Type B pancreatic cell (in vitro differentiated cells): ENCODE measurements around the gene SHLD2. TPM values are rescaled to one million over a fixed set of nuclear protein-coding genes. Genes with fewer than 3 reads are reported as not detected.
A peak's percentile ranks its signal among the peaks of the same experiment; 100 is the strongest.
"Not testable (repeated sequence)": the region's sequence is repeated elsewhere in the genome, so short reads cannot be mapped to it uniquely, and the experiment has no call there.

ENCODE experiments used
- DNase-seq: peaks from one replicate; pipeline ENCODE4 v3.0.0; 2021; ENCODE audit warnings: mixed read lengths; ENCODE audit not compliant: unreplicated experiment; ENCODE audit errors: extremely low spot score
- H3K27ac Mint-ChIP-seq: 2 replicates; pipeline ENCODE4 v1.8.0; 2021; ENCODE audit warnings: mild to moderate bottlenecking, mixed read lengths
- H3K27me3 Mint-ChIP-seq: 2 replicates; pipeline ENCODE4 v1.8.0; 2021; ENCODE audit warnings: mixed read lengths
- H3K36me3 Mint-ChIP-seq: 2 replicates; pipeline ENCODE4 v1.8.0; 2021; ENCODE audit warnings: mixed read lengths
- H3K4me1 Mint-ChIP-seq: one replicate; pipeline ENCODE4 v1.8.0; 2021; ENCODE audit warnings: mixed read lengths; ENCODE audit not compliant: unreplicated experiment
- H3K4me3 Mint-ChIP-seq: 2 replicates; pipeline ENCODE4 v1.8.0; 2021; ENCODE audit warnings: mild to moderate bottlenecking, mixed read lengths
- H3K9me3 Mint-ChIP-seq: 2 replicates; pipeline ENCODE4 v1.8.0; 2021; ENCODE audit warnings: mixed read lengths
- CTCF ChIP-seq: fragments of 200-600 bp; sonication (generic); conservative IDR thresholded peaks from 2 replicates; pipeline ENCODE4 v1.5.0; 2021; ENCODE audit warnings: antibody characterized with exemption, mild to moderate bottlenecking
- total RNA-seq: library from RNA; stranded (reverse); gene quantifications from 2 replicates; pipeline ENCODE4 v1.2.1, GENCODE V29; 2021; ENCODE audit warnings: low replicate concordance

Gene SHLD2
- total RNA-seq, 1 donor from 2014 or later, result 24.9 TPM

GRCh38 chr10:87066865-87067264 lies 28.1 kb upstream of the SHLD2 start:
- no peak for TF ChIP-seq CTCF
- Mint-ChIP-seq H3K36me3 (peaks cover 50% of the 10 kb centered on the region), H3K4me1 (no peaks in the 10 kb centered on the region), H3K4me3 (no peak overlapping the region), H3K27ac (no peak overlapping the region), H3K27me3 (no peaks in the 10 kb centered on the region), H3K9me3 (no peaks in the 10 kb centered on the region)
- no peak for DNase-seq

GRCh38 chr10:87068281-87068680 lies 26.7 kb upstream of the SHLD2 start:
- Mint-ChIP-seq H3K27ac (no peak overlapping the region), H3K4me3 (no peak overlapping the region), H3K4me1 (no peaks in the 10 kb centered on the region), H3K36me3 (peaks cover 43% of the 10 kb centered on the region), H3K9me3 (no peaks in the 10 kb centered on the region), H3K27me3 (no peaks in the 10 kb centered on the region)
- TF ChIP-seq CTCF, result no peak
- no peak for DNase-seq

GRCh38 chr10:87072449-87072848 lies 22.6 kb upstream of the SHLD2 start:
- DNase-seq, result no peak
- H3K4me3 Mint-ChIP-seq, result no peak overlapping the region
- no peak for TF ChIP-seq CTCF
- H3K27me3 Mint-ChIP-seq, result no peaks in the 10 kb centered on the region
- peaks cover 24% of the 10 kb centered on the region for H3K36me3 Mint-ChIP-seq
- H3K9me3 Mint-ChIP-seq, result no peaks in the 10 kb centered on the region
- H3K4me1 Mint-ChIP-seq, result no peaks in the 10 kb centered on the region
- H3K27ac Mint-ChIP-seq, result no peak overlapping the region

- not testable (repeated sequence) for H3K4me3 Mint-ChIP-seq, H3K27me3 Mint-ChIP-seq, DNase-seq, H3K9me3 Mint-ChIP-seq, H3K27ac Mint-ChIP-seq, H3K4me1 Mint-ChIP-seq
- H3K36me3 Mint-ChIP-seq, result peaks cover 13% of the 10 kb centered on the region
Measured at GRCh38 chr10:87076421-87076820, 18.6 kb upstream of the SHLD2 start.

- no peak for DNase-seq
- Mint-ChIP-seq H3K4me3 (no peak overlapping the region), H3K36me3 (peaks cover 20% of the 10 kb centered on the region), H3K27me3 (no peaks in the 10 kb centered on the region), H3K4me1 (peaks cover 20% of the 10 kb centered on the region), H3K9me3 (no peaks in the 10 kb centered on the region), H3K27ac (no peak overlapping the region)
- TF ChIP-seq CTCF, result no peak
Measured at GRCh38 chr10:87079106-87079836, 15.7 kb upstream of the SHLD2 start.

- Mint-ChIP-seq H3K4me1 (peaks cover 27% of the 10 kb centered on the region), H3K36me3 (peaks cover 27% of the 10 kb centered on the region)
- H3K9me3 Mint-ChIP-seq, H3K27me3 Mint-ChIP-seq, H3K27ac Mint-ChIP-seq, H3K4me3 Mint-ChIP-seq, DNase-seq: not testable (repeated sequence)
Measured at GRCh38 chr10:87080621-87081020, 14.4 kb upstream of the SHLD2 start.

GRCh38 chr10:87081574-87081973 lies 13.4 kb upstream of the SHLD2 start:
- H3K9me3 Mint-ChIP-seq, H3K27me3 Mint-ChIP-seq, H3K4me3 Mint-ChIP-seq, DNase-seq: not testable (repeated sequence)
- peaks cover 30% of the 10 kb centered on the region for H3K36me3 Mint-ChIP-seq
- peaks cover 27% of the 10 kb centered on the region for H3K4me1 Mint-ChIP-seq
- H3K27ac Mint-ChIP-seq, result peak overlapping the region; percentile 88

GRCh38 chr10:87082219-87082618 lies 12.8 kb upstream of the SHLD2 start:
- H3K27me3 Mint-ChIP-seq, H3K9me3 Mint-ChIP-seq, DNase-seq: not testable (repeated sequence)
- peaks cover 34% of the 10 kb centered on the region for H3K36me3 Mint-ChIP-seq
- H3K4me3 Mint-ChIP-seq, result peak overlapping the region; percentile 64
- H3K4me1 Mint-ChIP-seq, result peaks cover 27% of the 10 kb centered on the region
- peak overlapping the region; percentile 88 for H3K27ac Mint-ChIP-seq

- Mint-ChIP-seq H3K4me1 (peaks cover 27% of the 10 kb centered on the region), H3K36me3 (peaks cover 32% of the 10 kb centered on the region)
- DNase-seq, result not testable (repeated sequence)
Measured at GRCh38 chr10:87083576-87084290, 11.3 kb upstream of the SHLD2 start.

GRCh38 chr10:87084291-87084782 lies 10.7 kb upstream of the SHLD2 start:
- Mint-ChIP-seq H3K27ac (peak overlapping the region; percentile 63), H3K36me3 (peaks cover 33% of the 10 kb centered on the region), H3K4me1 (peaks cover 28% of the 10 kb centered on the region)
- not testable (repeated sequence) for H3K9me3 Mint-ChIP-seq, H3K27me3 Mint-ChIP-seq, DNase-seq, H3K4me3 Mint-ChIP-seq

More at GRCh38 chr10:87083576-87084290, 11.3 kb upstream of the SHLD2 start:
- Mint-ChIP-seq H3K4me3 (peak overlapping the region; percentile 46), H3K27ac (peak overlapping the region; percentile 63)
- H3K9me3 Mint-ChIP-seq, H3K27me3 Mint-ChIP-seq: not testable (repeated sequence)
